Chondrocyte (in vitro differentiated cells): Measurements from ENCODE around the gene RPS3. TPM values are rescaled to one million over a fixed set of nuclear protein-coding genes. Genes with fewer than 3 reads are reported as not detected.
"Not testable (repeated sequence)": the region's sequence is repeated elsewhere in the genome, so short reads cannot be mapped to it uniquely, and the experiment has no call there.

Experiments used
- DNase-seq: peaks from one replicate; pipeline ENCODE4 v3.0.0; 2021; ENCODE audit warnings: mixed read lengths, low spot score
- H3K27ac Mint-ChIP-seq: one replicate; pipeline ENCODE4 v1.8.0; 2021; ENCODE audit warnings: mild to moderate bottlenecking, moderate library complexity, mixed read lengths; ENCODE audit not compliant: unreplicated experiment
- H3K27me3 Mint-ChIP-seq: 2 replicates; pipeline ENCODE4 v1.8.0; 2021; ENCODE audit warnings: low read depth, mixed read lengths
- H3K36me3 Mint-ChIP-seq: 2 replicates; pipeline ENCODE4 v1.8.0; 2021; ENCODE audit warnings: low read depth, mixed read lengths
- H3K4me1 Mint-ChIP-seq: 2 replicates; pipeline ENCODE4 v1.8.0; 2021; ENCODE audit warnings: low read depth, mild to moderate bottlenecking, mixed read lengths
- H3K4me3 Mint-ChIP-seq: one replicate; pipeline ENCODE4 v1.8.0; 2021; ENCODE audit warnings: mild to moderate bottlenecking, moderate library complexity, mixed read lengths; ENCODE audit not compliant: unreplicated experiment
- H3K9me3 Mint-ChIP-seq: 2 replicates; pipeline ENCODE4 v1.8.0; 2021; ENCODE audit warnings: low read depth, mixed read lengths
- total RNA-seq: library from RNA; stranded (reverse); gene quantifications from 3 replicates; pipeline ENCODE4 v1.2.1, GENCODE V29; 2021
- TF ChIP-seq, protein P1 (sequence below): fragments of 200-600 bp; sonication (generic); IDR thresholded peaks from 2 replicates; pipeline ENCODE4 v1.5.0; 2021; ENCODE audit warnings: antibody characterized with exemption, mild to moderate bottlenecking, moderate library complexity

Gene RPS3
- total RNA-seq, 1 donor from 2014 or later = 1,466 TPM

DNA sequence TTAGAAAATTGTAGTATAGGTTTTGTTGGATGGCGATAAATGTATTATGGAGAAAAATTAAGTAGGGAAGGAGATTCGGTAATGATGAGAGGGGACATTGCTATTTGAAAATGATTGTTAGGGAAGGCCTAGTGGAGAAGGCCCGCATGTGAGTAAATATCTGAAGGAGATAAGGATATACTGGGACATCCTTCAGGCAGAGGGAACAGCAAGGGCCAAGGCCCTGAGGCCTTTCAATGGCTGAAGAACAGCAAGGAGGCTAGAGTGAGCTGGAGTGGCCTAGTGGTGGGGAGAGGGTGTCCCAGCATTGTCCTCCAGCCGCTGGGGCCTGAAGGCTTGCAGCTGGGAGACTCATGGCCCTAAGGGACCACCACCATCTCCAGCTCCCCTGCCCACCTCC lies 24.7 kb upstream of the RPS3 start:
- no peaks in the 10 kb centered on the region for H3K9me3 Mint-ChIP-seq
- H3K27me3 Mint-ChIP-seq = no peaks in the 10 kb centered on the region
- TF ChIP-seq, protein P1, sequence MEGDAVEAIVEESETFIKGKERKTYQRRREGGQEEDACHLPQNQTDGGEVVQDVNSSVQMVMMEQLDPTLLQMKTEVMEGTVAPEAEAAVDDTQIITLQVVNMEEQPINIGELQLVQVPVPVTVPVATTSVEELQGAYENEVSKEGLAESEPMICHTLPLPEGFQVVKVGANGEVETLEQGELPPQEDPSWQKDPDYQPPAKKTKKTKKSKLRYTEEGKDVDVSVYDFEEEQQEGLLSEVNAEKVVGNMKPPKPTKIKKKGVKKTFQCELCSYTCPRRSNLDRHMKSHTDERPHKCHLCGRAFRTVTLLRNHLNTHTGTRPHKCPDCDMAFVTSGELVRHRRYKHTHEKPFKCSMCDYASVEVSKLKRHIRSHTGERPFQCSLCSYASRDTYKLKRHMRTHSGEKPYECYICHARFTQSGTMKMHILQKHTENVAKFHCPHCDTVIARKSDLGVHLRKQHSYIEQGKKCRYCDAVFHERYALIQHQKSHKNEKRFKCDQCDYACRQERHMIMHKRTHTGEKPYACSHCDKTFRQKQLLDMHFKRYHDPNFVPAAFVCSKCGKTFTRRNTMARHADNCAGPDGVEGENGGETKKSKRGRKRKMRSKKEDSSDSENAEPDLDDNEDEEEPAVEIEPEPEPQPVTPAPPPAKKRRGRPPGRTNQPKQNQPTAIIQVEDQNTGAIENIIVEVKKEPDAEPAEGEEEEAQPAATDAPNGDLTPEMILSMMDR = no peak
- DNase-seq = no peak
- H3K4me1 Mint-ChIP-seq = peaks cover 7% of the 10 kb centered on the region
- H3K27ac Mint-ChIP-seq = no peak overlapping the region
- H3K36me3 Mint-ChIP-seq = peaks cover 2% of the 10 kb centered on the region
- H3K4me3 Mint-ChIP-seq = no peak overlapping the region

- Mint-ChIP-seq H3K4me3 (no peak overlapping the region), H3K27me3 (no peaks in the 10 kb centered on the region), H3K9me3 (no peaks in the 10 kb centered on the region), H3K27ac (no peak overlapping the region), H3K36me3 (no peaks in the 10 kb centered on the region), H3K4me1 (peaks cover 17% of the 10 kb centered on the region)
- TF ChIP-seq, protein P1 = no peak
- no peak for DNase-seq
These were observed 23.7 kb upstream of the RPS3 start for GRCh38 chr11:75375626-75376025.

DNA sequence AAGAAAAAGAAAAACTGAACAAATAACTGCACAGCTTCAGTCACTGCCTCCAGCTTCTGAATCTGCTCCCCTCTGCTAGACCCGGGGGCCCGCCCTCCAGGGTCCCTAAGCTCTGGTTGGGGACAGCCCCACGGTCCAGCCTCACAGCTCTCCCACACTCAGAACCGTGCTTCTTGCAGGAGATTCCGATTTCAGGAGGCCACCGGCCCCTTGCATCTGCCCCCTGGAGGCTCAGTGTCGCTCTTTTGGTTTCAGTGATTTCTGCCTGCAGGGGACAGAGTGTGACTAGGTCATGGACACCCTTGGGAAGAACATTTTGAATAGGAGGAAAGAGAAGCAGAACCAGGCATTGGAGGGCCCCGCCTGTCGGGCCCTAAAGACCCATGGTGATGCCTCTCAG lies 23.1 kb upstream of the RPS3 start:
- H3K27me3 Mint-ChIP-seq = no peaks in the 10 kb centered on the region
- H3K9me3 Mint-ChIP-seq = no peaks in the 10 kb centered on the region
- DNase-seq = no peak
- no peak overlapping the region for H3K27ac Mint-ChIP-seq
- H3K36me3 Mint-ChIP-seq = no peaks in the 10 kb centered on the region
- TF ChIP-seq, protein P1 = peak; percentile 53
- H3K4me1 Mint-ChIP-seq = peaks cover 22% of the 10 kb centered on the region
- no peak overlapping the region for H3K4me3 Mint-ChIP-seq

- H3K4me3 Mint-ChIP-seq, H3K36me3 Mint-ChIP-seq, H3K27ac Mint-ChIP-seq: not testable (repeated sequence)
These were observed 20.5 kb upstream of the RPS3 start for GRCh38 chr11:75378776-75379175.

GRCh38 chr11:75380245-75380644 lies 19.1 kb upstream of the RPS3 start:
- no peaks in the 10 kb centered on the region for H3K9me3 Mint-ChIP-seq

More at GRCh38 chr11:75378776-75379175, 20.5 kb upstream of the RPS3 start:
- not testable (repeated sequence) for H3K9me3 Mint-ChIP-seq, H3K27me3 Mint-ChIP-seq, DNase-seq
- peaks cover 15% of the 10 kb centered on the region for H3K4me1 Mint-ChIP-seq

More at GRCh38 chr11:75380245-75380644, 19.1 kb upstream of the RPS3 start:
- no peak overlapping the region for H3K4me3 Mint-ChIP-seq
- peaks cover 21% of the 10 kb centered on the region for H3K4me1 Mint-ChIP-seq
- no peak for DNase-seq
- no peaks in the 10 kb centered on the region for H3K27me3 Mint-ChIP-seq
- H3K27ac Mint-ChIP-seq = no peak overlapping the region
- TF ChIP-seq, protein P1 = no peak
- H3K36me3 Mint-ChIP-seq = no peaks in the 10 kb centered on the region
